Colon (tissue), 2 donors: ENCODE results near the gene PCSK6.
"Not testable (repeated sequence)": the region's sequence is repeated elsewhere in the genome, so short reads cannot be mapped to it uniquely, and the experiment has no call there.

Experiments
- FAIRE-seq: peaks from 2 replicates; lab custom pipeline; 2012; peaks lifted over from hg19 to GRCh38; lab: Jason Lieb, UNC
- donor health status: control.
- donor health status: control.

PCSK6 gene

GRCh38 chr15:101429646-101430045 lies 59.9 kb downstream of the PCSK6 start:
- no peak for FAIRE-seq

- FAIRE-seq: no peak
These were observed 60.3 kb downstream of the PCSK6 start for GRCh38 chr15:101429191-101429590.

GRCh38 chr15:101428758-101429157 lies 60.7 kb downstream of the PCSK6 start:
- FAIRE-seq: no peak

- no peak for FAIRE-seq
These were observed 61.7 kb downstream of the PCSK6 start for GRCh38 chr15:101427606-101428487.

- no peak for FAIRE-seq
These were observed 62.7 kb downstream of the PCSK6 start for GRCh38 chr15:101426761-101427333.

GRCh38 chr15:101425787-101426365 lies 63.6 kb downstream of the PCSK6 start:
- FAIRE-seq: no peak

GRCh38 chr15:101424984-101425383 lies 64.5 kb downstream of the PCSK6 start:
- FAIRE-seq: no peak

GRCh38 chr15:101420232-101420631 lies 69.3 kb downstream of the PCSK6 start:
- FAIRE-seq: no peak

- FAIRE-seq: not testable (repeated sequence)
These were observed 73.0 kb downstream of the PCSK6 start for GRCh38 chr15:101416475-101416874.

- FAIRE-seq: no peak
These were observed 76.3 kb downstream of the PCSK6 start for GRCh38 chr15:101413239-101413638.

GRCh38 chr15:101411581-101411980 lies 77.9 kb downstream of the PCSK6 start:
- no peak for FAIRE-seq

GRCh38 chr15:101411085-101411484 lies 78.4 kb downstream of the PCSK6 start:
- no peak for FAIRE-seq

- FAIRE-seq: no peak
These were observed 78.9 kb downstream of the PCSK6 start for GRCh38 chr15:101410612-101411011.

GRCh38 chr15:101409621-101410020 lies 79.9 kb downstream of the PCSK6 start:
- no peak for FAIRE-seq

- no peak for FAIRE-seq
These were observed 81.3 kb downstream of the PCSK6 start for GRCh38 chr15:101407966-101408775.

- FAIRE-seq: no peak
These were observed 82.1 kb downstream of the PCSK6 start for GRCh38 chr15:101407439-101407838.

- FAIRE-seq: no peak
These were observed 82.8 kb downstream of the PCSK6 start for GRCh38 chr15:101406526-101407195.

GRCh38 chr15:101406036-101406435 lies 83.5 kb downstream of the PCSK6 start:
- FAIRE-seq: no peak

GRCh38 chr15:101404245-101404644 lies 85.3 kb downstream of the PCSK6 start:
- no peak for FAIRE-seq

GRCh38 chr15:101402883-101403282 lies 86.6 kb downstream of the PCSK6 start:
- not testable (repeated sequence) for FAIRE-seq

- FAIRE-seq: no peak
These were observed 88.2 kb downstream of the PCSK6 start for GRCh38 chr15:101401286-101401685.

- FAIRE-seq: no peak
These were observed 90.1 kb downstream of the PCSK6 start for GRCh38 chr15:101399431-101399830.
